DOHH2 (cell line): ENCODE measurements around the gene HSPA4.

ENCODE experiments used
- EZH2phosphoT487 ChIP-seq: fragments of 200-600 bp; sonication (generic); IDR thresholded peaks from 2 replicates; pipeline ENCODE4 v1.6.1; 2017; ENCODE audit warnings: borderline replicate concordance, mild to moderate bottlenecking, antibody characterized with exemption, low read length, moderate library complexity, mixed read lengths
- TF ChIP-seq, protein P1 (sequence below): fragments of 200-600 bp; sonication (generic); IDR thresholded peaks from one replicate; pipeline ENCODE4 v1.5.1; 2014; ENCODE audit warnings: antibody characterized with exemption, mild to moderate bottlenecking, low read depth, low read length; ENCODE audit not compliant: poor library complexity, severe bottlenecking

- TF ChIP-seq, protein P1, sequence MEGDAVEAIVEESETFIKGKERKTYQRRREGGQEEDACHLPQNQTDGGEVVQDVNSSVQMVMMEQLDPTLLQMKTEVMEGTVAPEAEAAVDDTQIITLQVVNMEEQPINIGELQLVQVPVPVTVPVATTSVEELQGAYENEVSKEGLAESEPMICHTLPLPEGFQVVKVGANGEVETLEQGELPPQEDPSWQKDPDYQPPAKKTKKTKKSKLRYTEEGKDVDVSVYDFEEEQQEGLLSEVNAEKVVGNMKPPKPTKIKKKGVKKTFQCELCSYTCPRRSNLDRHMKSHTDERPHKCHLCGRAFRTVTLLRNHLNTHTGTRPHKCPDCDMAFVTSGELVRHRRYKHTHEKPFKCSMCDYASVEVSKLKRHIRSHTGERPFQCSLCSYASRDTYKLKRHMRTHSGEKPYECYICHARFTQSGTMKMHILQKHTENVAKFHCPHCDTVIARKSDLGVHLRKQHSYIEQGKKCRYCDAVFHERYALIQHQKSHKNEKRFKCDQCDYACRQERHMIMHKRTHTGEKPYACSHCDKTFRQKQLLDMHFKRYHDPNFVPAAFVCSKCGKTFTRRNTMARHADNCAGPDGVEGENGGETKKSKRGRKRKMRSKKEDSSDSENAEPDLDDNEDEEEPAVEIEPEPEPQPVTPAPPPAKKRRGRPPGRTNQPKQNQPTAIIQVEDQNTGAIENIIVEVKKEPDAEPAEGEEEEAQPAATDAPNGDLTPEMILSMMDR: no peak
- no peak for TF ChIP-seq EZH2phosphoT487
Observed at GRCh38 chr5:133114166-133114932, 62.5 kb downstream of the HSPA4 start.
